H1 (cell line): ENCODE data around the gene TASP1. TPM values are rescaled to one million over a fixed set of nuclear protein-coding genes. Genes with fewer than 3 reads are reported as not detected.

ENCODE experiments used
- ASH2L ChIP-seq: fragments of 200-600, 300-600 bp; sonication (generic); IDR thresholded peaks from one replicate; pipeline ENCODE4 v1.7.1; 2017; ENCODE audit warnings: low read length
- CTBP2 ChIP-seq: IDR thresholded peaks from 2 replicates; pipeline ENCODE4 v1.7.0; 2011; ENCODE audit warnings: borderline replicate concordance, mild to moderate bottlenecking, moderate library complexity, mixed read lengths, low read length; ENCODE audit not compliant: insufficient read depth, insufficient read length
- EP300 ChIP-seq, 2 experiments: IDR thresholded peaks; 1 replicate in 1 of 2; 2 replicates in 1 of 2; pipeline ENCODE4 v1.6.1; 2011 to 2012; ENCODE audit warnings: low read depth in 2 of 2, low read length in 2 of 2, mild to moderate bottlenecking in 2 of 2, borderline replicate concordance in 1 of 2, inconsistent platforms in 1 of 2, moderate library complexity in 1 of 2
- PHF8 ChIP-seq: fragments of 200-600 bp; sonication (generic); conservative IDR thresholded peaks from 2 replicates; pipeline ENCODE4 v1.7.1; 2012; ENCODE audit warnings: low read depth, mild to moderate bottlenecking, inconsistent platforms, low read length, moderate library complexity
- RAD21 ChIP-seq, 2 experiments: IDR thresholded peaks in 1 of 2; conservative IDR thresholded peaks in 1 of 2; 2 replicates each; pipeline ENCODE4 v1.6.1; 2011; ENCODE audit warnings: low read depth in 2 of 2, low read length in 2 of 2, improper control_type of control experiment in 1 of 2, inconsistent platforms in 1 of 2, mild to moderate bottlenecking in 1 of 2, moderate library complexity in 1 of 2
- polyA plus RNA-seq, 7 experiments: library from polyadenylated mRNA; depleted of rRNA in 3 of 7; stranded (reverse) in 5 of 7; unstranded in 2 of 7; fragments of >200 nt in 5 of 7; fragments of 200-250 nt in 2 of 7; gene quantifications; 1 replicate in 5 of 7; 2 replicates in 1 of 7; 4 replicates in 1 of 7; pipeline versions ENCODE4 v1.2.1 to v1.2.3, GENCODE V29; 2011 to 2013; ENCODE audit warnings: missing spikeins in 2 of 7, mixed read lengths in 2 of 7
- total RNA-seq: library from RNA; stranded (reverse); fragmentation: NEBNext Ultra II Directional; extraction: Animal tissue kit (Norgen Biotek cat#: 25700); gene quantifications from 2 replicates; pipeline ENCODE4 v1.2.1, GENCODE V29; 2021

Gene TASP1
- total and polyA plus RNA-seq, 2 of the 8 experiments (the other 6 are each of a cell fraction or from before 2014, with no cell fraction given): 4.5 to 10.9 TPM

GRCh38 chr20:13392391-13392790, 246.3 kb downstream of the TASP1 start (continued):
- TF ChIP-seq RAD21 (IDR thresholded peaks at IDR 0.05 in 1 of 2, conservative IDR thresholded peaks at IDR 0.05 in 1 of 2; ENCODE audit: low read depth in 2 of 2, low read length in 2 of 2): no peak
- TF ChIP-seq EP300 (IDR thresholded peaks at IDR 0.05; ENCODE audit: borderline replicate concordance in 1 of 2, low read depth in 2 of 2, low read length in 2 of 2): no peak
- no peak for TF ChIP-seq ASH2L
- no peak for TF ChIP-seq CTBP2
- TF ChIP-seq PHF8: no peak
- TF ChIP-seq, all 59 proteins: peak for 0
